Muscle of leg (tissue), 16 donors: ENCODE data around the gene PRMT1. TPM values are rescaled to one million over a fixed set of nuclear protein-coding genes. Genes with fewer than 3 reads are reported as not detected.
A peak's percentile ranks its signal among the peaks of the same experiment; 100 is the strongest.
"Not testable (repeated sequence)": the region's sequence is repeated elsewhere in the genome, so short reads cannot be mapped to it uniquely, and the experiment has no call there.

Experiments used
- DNase-seq: peaks from one replicate; pipeline ENCODE4 v3.0.0; 2013
- H3K27ac ChIP-seq: one replicate; pipeline ENCODE4 v1.5.1; 2013; ENCODE audit warnings: mild to moderate bottlenecking, low read length, control low read depth
- H3K27me3 ChIP-seq: one replicate; pipeline ENCODE4 v1.6.1; 2013; ENCODE audit warnings: low read length; ENCODE audit not compliant: control insufficient read depth, insufficient read depth
- H3K36me3 ChIP-seq: one replicate; pipeline ENCODE4 v1.6.1; 2013; ENCODE audit warnings: low read length; ENCODE audit not compliant: control insufficient read depth, insufficient read depth
- H3K4me1 ChIP-seq: one replicate; pipeline ENCODE4 v1.6.1; 2013; ENCODE audit warnings: low read length; ENCODE audit not compliant: control insufficient read depth, insufficient read depth
- H3K4me3 ChIP-seq: one replicate; pipeline ENCODE4 v1.5.1; 2013; ENCODE audit warnings: low read length, control low read depth
- H3K9me3 ChIP-seq: replicated peaks from 2 replicates; pipeline ENCODE4 v1.6.1; 2013; ENCODE audit warnings: low read depth, low read length; ENCODE audit not compliant: control insufficient read depth
- WGBS: methylation state at CpG from one replicate; pipeline ENCODE4 v1.1.5; 2013; ENCODE audit warnings: missing lambda C conversion rate; ENCODE audit not compliant: insufficient coverage; 5-methylcytosine and 5-hydroxymethylcytosine counted together
- long read RNA-seq, 11 donors: transcript quantifications; one replicate each; lab custom pipeline, GENCODE V29; 2026
- polyA plus RNA-seq, 8 donors: library from polyadenylated mRNA; unstranded; fragments of 120-200 nt; gene quantifications; one replicate each; pipeline versions ENCODE4 v1.2.1 to v1.2.3, GENCODE V29; 2013; ENCODE audit warnings: inconsistent platforms in 1 of 8, low replicate concordance in 1 of 8; ENCODE audit not compliant: insufficient read length in 8 of 8, insufficient read depth in 1 of 8
- total RNA-seq: library from RNA; stranded (reverse); fragments of 120-200 nt; gene quantifications from one replicate; pipeline ENCODE4 v1.2.4, GENCODE V29; 2013

Gene PRMT1
- total RNA-seq, result 228 TPM
- polyA plus RNA-seq, result 100 to 1,000 TPM; 186 to 229 (median 205) TPM
- long read RNA-seq, donor 1, transcript PRMT1-201 (10 exons, 1,393 nt), result major isoform, 38 of 38 reads
- long read RNA-seq, donor 1, partial matches to known transcripts, result 0 of 38 reads
- long read RNA-seq, donor 1, other reads (novel, unspliced or antisense), result 0 of 38 reads
- long read RNA-seq, donor 2, transcript PRMT1-201 (10 exons, 1,393 nt), result major isoform, 14 of 19 reads
- long read RNA-seq, donor 2, partial matches to known transcripts, result 5 of 19 reads
- long read RNA-seq, donor 2, other reads (novel, unspliced or antisense), result 0 of 19 reads
- long read RNA-seq, donor 3, transcript PRMT1-202 (11 exons, 1,327 nt), result minor isoform, 7 of 134 reads
- long read RNA-seq, donor 3, transcript PRMT1-201 (10 exons, 1,393 nt), result major isoform, 114 of 134 reads
- long read RNA-seq, donor 3, partial matches to known transcripts, result 9 of 134 reads
- long read RNA-seq, donor 3, other reads (novel, unspliced or antisense), result 0 of 134 reads
- long read RNA-seq, donor 4, transcript PRMT1-202 (11 exons, 1,327 nt), result minor isoform, 5 of 68 reads
- long read RNA-seq, donor 4, transcript PRMT1-201 (10 exons, 1,393 nt), result major isoform, 40 of 68 reads
- long read RNA-seq, donor 4, partial matches to known transcripts, result 20 of 68 reads
- long read RNA-seq, donor 4, other reads (novel, unspliced or antisense), result 0 of 68 reads
- long read RNA-seq, donor 5, transcript PRMT1-201 (10 exons, 1,393 nt), result major isoform, 179 of 238 reads
- long read RNA-seq, donor 5, transcript PRMT1-209 (2 exons, 968 nt), result minor isoform, 6 of 238 reads
- long read RNA-seq, donor 5, transcript PRMT1-202 (11 exons, 1,327 nt), result minor isoform, 7 of 238 reads
- long read RNA-seq, donor 5, partial matches to known transcripts, result 34 of 238 reads
- long read RNA-seq, donor 5, other reads (novel, unspliced or antisense), result 6 of 238 reads
- long read RNA-seq, donor 6, transcript PRMT1-202 (11 exons, 1,327 nt), result minor isoform, 14 of 294 reads
- long read RNA-seq, donor 6, transcript PRMT1-201 (10 exons, 1,393 nt), result major isoform, 156 of 294 reads
- long read RNA-seq, donor 6, partial matches to known transcripts, result 114 of 294 reads
- long read RNA-seq, donor 6, other reads (novel, unspliced or antisense), result 7 of 294 reads
- long read RNA-seq, donor 7, transcript PRMT1-202 (11 exons, 1,327 nt), result minor isoform, 8 of 125 reads
- long read RNA-seq, donor 7, transcript PRMT1-201 (10 exons, 1,393 nt), result major isoform, 95 of 125 reads
- long read RNA-seq, donor 7, partial matches to known transcripts, result 18 of 125 reads
- long read RNA-seq, donor 7, other reads (novel, unspliced or antisense), result 0 of 125 reads
- long read RNA-seq, donor 8, transcript PRMT1-201 (10 exons, 1,393 nt), result major isoform, 70 of 84 reads
- long read RNA-seq, donor 8, transcript PRMT1-202 (11 exons, 1,327 nt), result minor isoform, 6 of 84 reads
- long read RNA-seq, donor 8, partial matches to known transcripts, result 0 of 84 reads
- long read RNA-seq, donor 8, other reads (novel, unspliced or antisense), result 5 of 84 reads
- long read RNA-seq, donor 9, transcript PRMT1-201 (10 exons, 1,393 nt), result major isoform, 48 of 135 reads
- long read RNA-seq, donor 9, transcript PRMT1-209 (2 exons, 968 nt), result minor isoform, 5 of 135 reads
- long read RNA-seq, donor 9, transcript PRMT1-202 (11 exons, 1,327 nt), result minor isoform, 8 of 135 reads
- long read RNA-seq, donor 9, partial matches to known transcripts, result 72 of 135 reads
- long read RNA-seq, donor 9, other reads (novel, unspliced or antisense), result 0 of 135 reads
- long read RNA-seq, donor 10, transcript PRMT1-201 (10 exons, 1,393 nt), result major isoform, 78 of 172 reads
- long read RNA-seq, donor 10, transcript PRMT1-202 (11 exons, 1,327 nt), result minor isoform, 16 of 172 reads
- long read RNA-seq, donor 10, partial matches to known transcripts, result 69 of 172 reads
- long read RNA-seq, donor 10, other reads (novel, unspliced or antisense), result 5 of 172 reads
- long read RNA-seq, donor 11, transcript PRMT1-201 (10 exons, 1,393 nt), result major isoform, 61 of 74 reads
- long read RNA-seq, donor 11, partial matches to known transcripts, result 5 of 74 reads
- long read RNA-seq, donor 11, other reads (novel, unspliced or antisense), result 0 of 74 reads

- Histone ChIP-seq H3K4me3 (peak within 1 kb of the TSS; percentile 100), H3K4me1 (peaks cover 41% of the 10 kb centered on the region), H3K27me3 (no peaks in the 10 kb centered on the region), H3K27ac (peak within 1 kb of the TSS; percentile 99), H3K9me3 (no peaks in the 10 kb centered on the region), H3K36me3 (peaks cover 16% of the 10 kb centered on the region)
- 0% methylated on average over 24 of the region's 57 CpGs for WGBS
- DNase-seq, result peak; percentile 83
These were observed at the start of gene PRMT1 for GRCh38 chr19:49677231-49677900. Gene PRMT1 (plus strand): TSS chr19:49677271. CDS start chr19:49677281, 10 bp downstream.

- Histone ChIP-seq H3K36me3 (peaks cover 31% of the 10 kb centered on the region), H3K4me3 (no peak overlapping the region), H3K4me1 (peaks cover 8% of the 10 kb centered on the region), H3K27ac (no peak overlapping the region), H3K27me3 (no peaks in the 10 kb centered on the region), H3K9me3 (no peaks in the 10 kb centered on the region)
- WGBS, result 88% methylated on average over 8 of the region's 9 CpGs
- DNase-seq, result no peak
These were observed 47.4 kb upstream of the PRMT1 start for GRCh38 chr19:49629659-49630058.

GRCh38 chr19:49631014-49631588 lies 46.0 kb upstream of the PRMT1 start:
- WGBS, result 42% methylated on average over 2 of the region's 9 CpGs
- H3K27me3 ChIP-seq, result peaks cover 1% of the 10 kb centered on the region
- H3K36me3 ChIP-seq, result peaks cover 22% of the 10 kb centered on the region
- peaks cover 20% of the 10 kb centered on the region for H3K4me1 ChIP-seq
- peak; percentile 32 for DNase-seq
- no peaks in the 10 kb centered on the region for H3K9me3 ChIP-seq
- no peak overlapping the region for H3K4me3 ChIP-seq
- no peak overlapping the region for H3K27ac ChIP-seq

GRCh38 chr19:49631610-49632192 lies 45.4 kb upstream of the PRMT1 start:
- H3K27ac ChIP-seq, result no peak overlapping the region
- peaks cover 18% of the 10 kb centered on the region for H3K36me3 ChIP-seq
- H3K27me3 ChIP-seq, result peaks cover 7% of the 10 kb centered on the region
- H3K9me3 ChIP-seq, result no peaks in the 10 kb centered on the region
- no peak overlapping the region for H3K4me3 ChIP-seq
- no peak for DNase-seq
- 92% methylated on average over 12 of the region's 19 CpGs for WGBS
- H3K4me1 ChIP-seq, result peaks cover 26% of the 10 kb centered on the region

- H3K9me3 ChIP-seq, result no peaks in the 10 kb centered on the region
- no peak overlapping the region for H3K27ac ChIP-seq
- peaks cover 10% of the 10 kb centered on the region for H3K36me3 ChIP-seq
- WGBS, result no CpG with 5 or more reads among the region's 5 CpGs
- peaks cover 32% of the 10 kb centered on the region for H3K4me1 ChIP-seq
- H3K4me3 ChIP-seq, result no peak overlapping the region
- H3K27me3 ChIP-seq, result peaks cover 13% of the 10 kb centered on the region
- no peak for DNase-seq
These were observed 44.5 kb upstream of the PRMT1 start for GRCh38 chr19:49632576-49632975.

GRCh38 chr19:49633273-49633672 lies 43.8 kb upstream of the PRMT1 start:
- Histone ChIP-seq H3K27ac (peak overlapping the region; percentile 29), H3K27me3 (peaks cover 13% of the 10 kb centered on the region), H3K4me1 (peaks cover 39% of the 10 kb centered on the region)
- H3K36me3 ChIP-seq, DNase-seq, H3K9me3 ChIP-seq, H3K4me3 ChIP-seq: not testable (repeated sequence)
- 59% methylated on average over 7 of the region's 9 CpGs for WGBS

- 28% methylated on average over 19 of the region's 24 CpGs for WGBS
- Histone ChIP-seq H3K27ac (peak overlapping the region; percentile 20), H3K4me3 (no peak overlapping the region), H3K9me3 (no peaks in the 10 kb centered on the region), H3K27me3 (peaks cover 13% of the 10 kb centered on the region), H3K36me3 (peaks cover 4% of the 10 kb centered on the region), H3K4me1 (peaks cover 55% of the 10 kb centered on the region)
- peak; percentile 50 for DNase-seq
These were observed 41.4 kb upstream of the PRMT1 start for GRCh38 chr19:49635530-49636232.
